CD4-positive, alpha-beta memory T cell (primary cell): ENCODE results near the gene SPATA6L. TPM values are rescaled to one million over a fixed set of nuclear protein-coding genes. Genes with fewer than 3 reads are reported as not detected.

ENCODE experiments used
- CTCF ChIA-PET: fragments of 350-600 bp; sonication (Branson Sonifier 250); formaldehyde crosslinking; loops from one replicate; lab custom pipeline; 2021; ENCODE audit warnings: inconsistent platforms; ENCODE audit not compliant: partially characterized antibody; lab: Charles Lee
- POLR2A ChIA-PET: fragments of 350-600 bp; sonication (Branson Sonifier 250); formaldehyde crosslinking; loops from one replicate; lab custom pipeline; 2021; ENCODE audit not compliant: partially characterized antibody; lab: Charles Lee
- DNase-seq, 5 donors: peaks; one replicate each; pipeline versions ENCODE4 v3.0.0 to v3.0.0-alpha.2; 2020 to 2022; ENCODE audit warnings: mixed read lengths in 1 of 5
- H3K27ac ChIP-seq: one replicate; pipeline ENCODE4 v1.7.0; 2013; ENCODE audit warnings: low read depth, low read length
- H3K27me3 ChIP-seq: 2 replicates; pipeline ENCODE4 v1.7.0; 2013; ENCODE audit warnings: mild to moderate bottlenecking, low read length, moderate library complexity; ENCODE audit not compliant: insufficient read depth
- H3K36me3 ChIP-seq: 2 replicates; pipeline ENCODE4 v1.7.0; 2013; ENCODE audit warnings: mild to moderate bottlenecking, low read length, moderate library complexity; ENCODE audit not compliant: insufficient read depth
- H3K4me1 ChIP-seq: 2 replicates; pipeline ENCODE4 v1.7.0; 2013; ENCODE audit warnings: mild to moderate bottlenecking, low read length, moderate library complexity; ENCODE audit not compliant: insufficient read depth
- H3K4me3 ChIP-seq, 2 donors: one replicate each; pipeline ENCODE4 v1.7.0; 2013; ENCODE audit warnings: low read length in 2 of 2, mild to moderate bottlenecking in 1 of 2
- H3K9me3 ChIP-seq, 2 donors: one replicate each; pipeline ENCODE4 v1.7.0; 2013; ENCODE audit warnings: low read length in 2 of 2, control low read depth in 1 of 2; ENCODE audit not compliant: control insufficient read depth in 1 of 2
- H3K27ac Mint-ChIP-seq, 7 donors: one replicate each; pipeline ENCODE4 v1.8.0; 2020 to 2021; ENCODE audit warnings: mixed read lengths in 7 of 7, mild to moderate bottlenecking in 6 of 7, inconsistent platforms in 3 of 7, moderate library complexity in 3 of 7
- H3K27me3 Mint-ChIP-seq, 2 donors: one replicate each; pipeline ENCODE4 v1.8.0; 2020 to 2021; ENCODE audit warnings: mixed read lengths in 2 of 2
- H3K36me3 Mint-ChIP-seq, 2 donors: one replicate each; pipeline ENCODE4 v1.8.0; 2020 to 2021; ENCODE audit warnings: mixed read lengths in 2 of 2, inconsistent platforms in 1 of 2, mild to moderate bottlenecking in 1 of 2
- H3K4me1 Mint-ChIP-seq, 4 donors: one replicate each; pipeline ENCODE4 v1.8.0; 2020 to 2021; ENCODE audit warnings: mixed read lengths in 4 of 4, mild to moderate bottlenecking in 1 of 4
- H3K4me3 Mint-ChIP-seq, 8 donors: one replicate each; pipeline ENCODE4 v1.8.0; 2020 to 2021; ENCODE audit warnings: mixed read lengths in 8 of 8, mild to moderate bottlenecking in 7 of 8, moderate library complexity in 6 of 8, inconsistent platforms in 3 of 8
- H3K9me3 Mint-ChIP-seq, 8 donors: one replicate each; pipeline ENCODE4 v1.8.0; 2020 to 2021; ENCODE audit warnings: mixed read lengths in 8 of 8, mild to moderate bottlenecking in 5 of 8, inconsistent platforms in 3 of 8, moderate library complexity in 1 of 8
- intact Hi-C: fragments of 100-400 bp; cut with micrococcal nuclease; formaldehyde crosslinking; loops from one replicate; pipeline ENCODE4 v1.15.1; 2023
- polyA plus RNA-seq, 2 donors: library from polyadenylated mRNA; unstranded; fragments of 300-500 nt; fragmentation: Illumina TruSeq; gene quantifications; one replicate each; pipeline ENCODE4 v1.2.3, GENCODE V29; 2021
- total RNA-seq, 2 experiments: library from RNA; stranded (reverse); gene quantifications; one replicate each; pipeline ENCODE4 v1.2.3, GENCODE V29; 2021

Gene SPATA6L
- total and polyA plus RNA-seq, 4 experiments from 2014 or later, result 1.9 to 3.4 TPM; not detected in 2

DNA sequence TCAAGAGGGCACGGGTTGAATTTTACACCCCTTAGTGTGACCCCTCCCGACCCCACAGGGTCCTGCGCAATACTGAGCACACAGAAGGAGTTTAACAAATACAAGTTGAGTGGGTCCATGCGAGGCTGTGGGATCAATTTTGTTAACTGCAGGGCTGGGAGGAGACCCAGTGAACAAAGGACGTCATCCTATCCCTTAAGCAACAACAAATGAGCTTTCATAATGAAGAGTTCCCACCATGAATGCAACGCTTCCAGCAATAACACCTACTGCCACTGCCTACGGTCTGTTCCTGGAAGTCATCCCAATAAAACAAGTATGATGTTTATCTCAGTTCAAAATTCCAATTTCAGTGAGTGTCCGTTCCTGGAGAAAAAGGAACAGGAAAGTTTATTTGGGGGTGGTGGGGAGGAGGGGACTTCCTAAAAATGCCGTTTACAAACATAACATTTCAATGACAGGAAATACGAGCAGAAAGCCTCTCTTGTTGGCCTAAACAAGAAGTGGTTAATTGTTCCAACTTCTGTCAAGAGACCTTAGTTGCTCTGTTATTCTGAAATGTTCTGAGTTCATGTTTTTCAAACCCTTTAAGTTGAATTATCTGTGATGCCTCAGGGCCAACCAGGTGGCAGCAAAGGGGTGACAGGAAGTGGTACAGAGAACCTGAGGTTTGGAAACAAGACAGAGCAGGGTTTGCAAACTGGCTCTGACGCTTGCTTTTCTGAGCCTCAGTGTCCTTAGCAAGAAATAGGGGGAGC, 69.9 kb downstream of the SPATA6L start:
- Mint-ChIP-seq H3K4me1 (peaks cover 32 to 62% (median 47%) of the 10 kb centered on the region in 4 donors), H3K4me3 (peak overlapping the region; percentile 32 to 87 (median 62)), H3K9me3 (peaks cover 0 to 7% (median 0%) of the 10 kb centered on the region in 8 donors), H3K27me3 (no peaks in the 10 kb centered on the region), H3K36me3 (peaks cover 0 to 2% of the 10 kb centered on the region in 2 donors), H3K27ac (peak overlapping the region; percentile 79 to 98 (median 95))
- POLR2A ChIA-PET, result interaction anchor here (0.9 to 1.3 kb wide), 5 partner anchors 8 to 83 kb away, joined by 3 to 4 read pairs (median 3); partner anchors contain the start of gene CDC37L1
- H3K9me3 ChIP-seq, result no peaks in the 10 kb centered on the region
- H3K27ac ChIP-seq, result peak overlapping the region; percentile 30
- no peaks in the 10 kb centered on the region for H3K36me3 ChIP-seq
- no peaks in the 10 kb centered on the region for H3K27me3 ChIP-seq
- no peak overlapping the region for H3K4me3 ChIP-seq
- CTCF ChIA-PET, result interaction anchor here (1.1 to 2.5 kb wide), 5 partner anchors 9 to 77 kb away, joined by 3 to 11 read pairs (median 5); no protein-coding TSS in a partner anchor
- intact Hi-C loops, result loop anchor here (1.0 to 5.0 kb wide), 3 partner anchors 39 to 66 kb away; partner anchors contain the start of gene PLPP6
- DNase-seq, result peak; percentile 77 to 83 (median 81)
- peaks cover 51% of the 10 kb centered on the region for H3K4me1 ChIP-seq

DNA sequence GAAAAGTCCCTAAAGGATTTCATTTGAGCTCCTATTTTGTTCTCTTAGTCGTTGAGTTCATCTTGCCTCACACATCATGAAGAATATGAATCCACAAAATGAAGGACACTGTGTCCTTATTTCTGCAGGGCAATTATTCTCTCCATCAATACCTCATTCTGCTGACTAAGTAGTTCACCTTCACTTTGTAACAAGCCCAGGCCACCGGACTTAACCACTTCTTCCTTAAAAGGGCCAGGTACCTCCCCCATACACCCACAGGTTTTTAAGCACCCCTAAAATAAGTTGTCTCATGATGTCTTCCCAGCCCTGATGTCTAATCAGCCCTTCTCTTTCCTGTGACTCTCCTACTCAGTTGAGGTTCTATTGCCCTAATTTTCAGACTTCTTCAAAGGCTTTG, 71.3 kb downstream of the SPATA6L start:
- Mint-ChIP-seq H3K36me3 (no peaks in the 10 kb centered on the region), H3K27ac (peak overlapping the region; percentile 70 to 97 (median 86)), H3K4me1 (peaks cover 23 to 48% (median 35%) of the 10 kb centered on the region in 4 donors), H3K9me3 (peaks cover 0 to 2% (median 0%) of the 10 kb centered on the region in 8 donors), H3K27me3 (no peaks in the 10 kb centered on the region), H3K4me3 (peak overlapping the region in 4 of 8 donors; percentile 1 to 61 (median 33))
- H3K36me3 ChIP-seq, result no peaks in the 10 kb centered on the region
- CTCF ChIA-PET, result interaction anchor here (0.6 to 1.0 kb wide), 2 partner anchors 9 to 74 kb away, joined by 3 to 4 read pairs; no protein-coding TSS in a partner anchor
- H3K4me1 ChIP-seq, result peaks cover 41% of the 10 kb centered on the region
- H3K4me3 ChIP-seq, result no peak overlapping the region
- POLR2A ChIA-PET, result no interaction called here
- no peaks in the 10 kb centered on the region for H3K27me3 ChIP-seq
- no peak overlapping the region for H3K27ac ChIP-seq
- no peaks in the 10 kb centered on the region for H3K9me3 ChIP-seq
- DNase-seq, result no peak
- intact Hi-C loops, result loop anchor here (5.0 kb wide), 1 partner anchor 38 kb away; no protein-coding TSS in a partner anchor

DNA sequence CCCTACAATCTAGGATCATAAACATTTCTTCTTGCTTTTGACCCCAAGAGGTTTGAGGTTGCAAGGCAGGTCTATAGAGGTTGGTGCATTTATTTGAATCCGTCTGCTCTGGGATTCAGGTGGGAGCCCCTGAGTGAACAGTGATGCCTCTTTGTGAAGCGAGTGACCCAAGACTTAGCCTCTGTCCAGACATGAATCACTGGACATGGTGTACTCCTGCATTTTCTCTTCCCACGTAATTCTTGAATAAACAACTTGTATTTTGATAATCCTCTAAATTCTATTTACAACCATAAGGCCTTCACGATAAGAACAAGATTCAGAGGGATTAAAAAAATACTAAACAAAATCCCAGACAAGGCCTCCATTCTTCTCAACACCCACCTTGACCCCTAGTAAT, 71.7 kb downstream of the SPATA6L start:
- H3K27me3 Mint-ChIP-seq, result no peaks in the 10 kb centered on the region
- no peak for DNase-seq
- no peaks in the 10 kb centered on the region for H3K9me3 ChIP-seq
- no peak overlapping the region for H3K27ac ChIP-seq
- H3K27me3 ChIP-seq, result no peaks in the 10 kb centered on the region
- no peaks in the 10 kb centered on the region for H3K36me3 Mint-ChIP-seq
- H3K27ac Mint-ChIP-seq, result peak overlapping the region in 6 of 7 donors; percentile 79 to 97 (median 88)
- POLR2A ChIA-PET, result no interaction called here
- intact Hi-C loops, result no loop called here
- H3K36me3 ChIP-seq, result no peaks in the 10 kb centered on the region
- no peak overlapping the region for H3K4me3 Mint-ChIP-seq
- CTCF ChIA-PET, result interaction anchor here (0.6 kb wide), 1 partner anchor 10 kb away, joined by 4 read pairs; no protein-coding TSS in a partner anchor
- H3K4me1 ChIP-seq, result peaks cover 36% of the 10 kb centered on the region
- peaks cover 20 to 44% (median 32%) of the 10 kb centered on the region in 4 donors for H3K4me1 Mint-ChIP-seq
- H3K9me3 Mint-ChIP-seq, result no peaks in the 10 kb centered on the region
- H3K4me3 ChIP-seq, result no peak overlapping the region

GRCh38 chr9:4592886-4593285, 73.4 kb downstream of the SPATA6L start:
- Histone ChIP-seq H3K4me1 (peaks cover 32% of the 10 kb centered on the region), H3K4me3 (no peak overlapping the region), H3K27me3 (no peaks in the 10 kb centered on the region), H3K27ac (no peak overlapping the region), H3K36me3 (no peaks in the 10 kb centered on the region), H3K9me3 (no peaks in the 10 kb centered on the region)
- no peak overlapping the region for H3K4me3 Mint-ChIP-seq
- CTCF ChIA-PET, result interaction anchor here (1.5 to 1.8 kb wide), 2 partner anchors 11 to 395 kb away, joined by 3 to 7 read pairs; no protein-coding TSS in a partner anchor
- DNase-seq, result no peak
- POLR2A ChIA-PET, result no interaction called here
- no peaks in the 10 kb centered on the region for H3K36me3 Mint-ChIP-seq
- peaks cover 20 to 38% (median 27%) of the 10 kb centered on the region in 4 donors for H3K4me1 Mint-ChIP-seq
- H3K27ac Mint-ChIP-seq, result no peak overlapping the region
- intact Hi-C loops, result no loop called here
- H3K9me3 Mint-ChIP-seq, result no peaks in the 10 kb centered on the region
- H3K27me3 Mint-ChIP-seq, result no peaks in the 10 kb centered on the region

GRCh38 chr9:4592295-4592694, 74.0 kb downstream of the SPATA6L start:
- H3K4me1 ChIP-seq, result peaks cover 26% of the 10 kb centered on the region
- no peaks in the 10 kb centered on the region for H3K27me3 ChIP-seq
- H3K4me1 Mint-ChIP-seq, result peaks cover 20 to 32% (median 23%) of the 10 kb centered on the region in 4 donors
- no peak overlapping the region for H3K27ac ChIP-seq
- intact Hi-C loops, result no loop called here
- no peaks in the 10 kb centered on the region for H3K27me3 Mint-ChIP-seq
- no peak overlapping the region for H3K4me3 Mint-ChIP-seq
- no peaks in the 10 kb centered on the region for H3K36me3 ChIP-seq
- CTCF ChIA-PET, result interaction anchor here (1.5 to 1.8 kb wide), 2 partner anchors 12 to 395 kb away, joined by 3 to 7 read pairs; no protein-coding TSS in a partner anchor
- peak overlapping the region in 1 of 7 donors; percentile 1 for H3K27ac Mint-ChIP-seq
- POLR2A ChIA-PET, result no interaction called here
- H3K9me3 ChIP-seq, result no peaks in the 10 kb centered on the region
- no peaks in the 10 kb centered on the region for H3K9me3 Mint-ChIP-seq
- no peaks in the 10 kb centered on the region for H3K36me3 Mint-ChIP-seq
- no peak for DNase-seq
- no peak overlapping the region for H3K4me3 ChIP-seq

DNA sequence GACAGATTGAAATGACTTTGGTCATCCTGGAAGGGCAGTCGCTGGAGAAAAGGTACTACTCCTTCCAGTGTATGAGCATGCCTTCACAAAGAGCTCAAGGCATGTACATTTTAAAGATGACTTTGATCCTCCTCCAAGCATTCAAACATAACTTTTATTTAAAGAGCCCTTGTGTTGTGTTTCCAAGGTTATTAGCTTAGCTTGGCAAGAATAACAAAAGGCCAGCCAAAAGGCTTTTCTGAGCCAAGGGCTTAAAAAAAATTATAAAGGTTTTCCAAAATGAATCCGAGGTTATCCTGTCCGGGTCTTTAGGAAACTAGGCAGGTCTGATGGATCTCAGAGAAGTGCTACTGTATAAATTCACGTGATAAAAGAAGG, 75.2 kb downstream of the SPATA6L start:
- no peaks in the 10 kb centered on the region for H3K9me3 ChIP-seq
- ChIA-PET CTCF (no interaction called here), POLR2A (interaction anchor here (0.9 kb wide), 1 partner anchor 13 kb away, joined by 3 read pairs; no protein-coding TSS in a partner anchor)
- H3K27ac ChIP-seq, result no peak overlapping the region
- no peak for DNase-seq
- intact Hi-C loops, result no loop called here
- H3K36me3 Mint-ChIP-seq, result no peaks in the 10 kb centered on the region
- no peak overlapping the region for H3K4me3 ChIP-seq
- peak overlapping the region in 1 of 7 donors; percentile 52 for H3K27ac Mint-ChIP-seq
- peaks cover 11 to 20% (median 14%) of the 10 kb centered on the region in 4 donors for H3K4me1 Mint-ChIP-seq
- no peaks in the 10 kb centered on the region for H3K27me3 Mint-ChIP-seq
- peaks cover 14% of the 10 kb centered on the region for H3K4me1 ChIP-seq
- H3K4me3 Mint-ChIP-seq, result no peak overlapping the region
- H3K36me3 ChIP-seq, result no peaks in the 10 kb centered on the region
- no peaks in the 10 kb centered on the region for H3K9me3 Mint-ChIP-seq
- no peaks in the 10 kb centered on the region for H3K27me3 ChIP-seq

DNA sequence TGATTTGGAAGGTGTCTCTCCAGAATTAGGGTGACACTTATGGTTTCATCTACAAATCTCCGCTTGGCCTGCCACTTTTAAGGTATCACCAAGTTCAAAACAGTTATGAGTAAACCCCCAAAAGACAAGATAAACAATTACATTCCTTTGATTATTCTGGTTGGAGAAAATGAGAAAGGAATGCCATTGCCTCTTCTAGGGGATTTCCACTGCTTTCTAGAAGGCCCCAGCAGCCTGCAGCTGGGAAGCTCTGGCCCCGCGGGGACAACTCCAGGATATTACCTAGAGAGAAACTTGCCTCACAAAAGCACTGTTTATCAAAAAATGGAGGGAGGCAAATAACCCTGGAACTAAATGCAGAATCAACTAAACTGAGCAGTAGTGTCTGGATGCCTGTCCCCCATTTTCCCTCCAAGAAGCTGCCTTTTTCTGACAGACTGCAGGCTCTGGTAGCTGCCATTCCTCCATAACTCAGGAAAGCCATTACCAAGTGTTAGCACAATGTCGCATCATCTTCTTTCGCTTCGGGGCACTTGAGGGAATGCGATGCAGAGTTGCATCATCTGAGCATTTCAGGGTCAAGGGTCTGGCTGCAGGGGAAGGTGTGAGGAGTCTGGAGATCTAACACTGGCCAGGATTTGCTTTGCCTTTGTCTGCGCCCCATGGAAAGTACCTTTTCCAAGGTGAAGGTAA, 75.7 kb downstream of the SPATA6L start:
- Mint-ChIP-seq H3K36me3 (no peaks in the 10 kb centered on the region), H3K9me3 (no peaks in the 10 kb centered on the region), H3K4me1 (peaks cover 8 to 15% (median 9%) of the 10 kb centered on the region in 4 donors), H3K4me3 (no peak overlapping the region), H3K27ac (no peak overlapping the region), H3K27me3 (no peaks in the 10 kb centered on the region)
- H3K9me3 ChIP-seq, result no peaks in the 10 kb centered on the region
- no peaks in the 10 kb centered on the region for H3K36me3 ChIP-seq
- no peak for DNase-seq
- peaks cover 9% of the 10 kb centered on the region for H3K4me1 ChIP-seq
- ChIA-PET POLR2A (no interaction called here), CTCF (no interaction called here)
- no peak overlapping the region for H3K4me3 ChIP-seq
- intact Hi-C loops, result no loop called here
- no peak overlapping the region for H3K27ac ChIP-seq
- H3K27me3 ChIP-seq, result no peaks in the 10 kb centered on the region
